Natural killer cell (primary cell): ENCODE results near the gene DTX3L. TPM values are rescaled to one million over a fixed set of nuclear protein-coding genes. Genes with fewer than 3 reads are reported as not detected.

Experiments
- ATAC-seq, 3 donors: fragments of 150-1000 bp in 2 of 3; fragments of 200-7000 bp in 1 of 3; cut with Tn5 transposase; 1 replicate in 1 of 3; 2 replicates in 2 of 3; pipeline ENCODE4 v1.10.0; 2021; ENCODE audit warnings: mild to moderate bottlenecking in 2 of 3, moderate library complexity in 2 of 3
- DNase-seq, 2 donors: peaks; one replicate each; pipeline versions ENCODE4 v3.0.0 to v3.0.0-alpha.2; 2013 to 2021; ENCODE audit warnings: mixed read lengths in 1 of 2
- H3K27ac ChIP-seq: one replicate; pipeline ENCODE4 v1.5.1; 2013; ENCODE audit warnings: mild to moderate bottlenecking, low read length
- H3K27me3 ChIP-seq: one replicate; pipeline ENCODE4 v1.6.1; 2013; ENCODE audit warnings: low read length; ENCODE audit not compliant: control insufficient read depth, insufficient read depth
- H3K36me3 ChIP-seq: one replicate; pipeline ENCODE4 v1.6.1; 2013; ENCODE audit warnings: low read length; ENCODE audit not compliant: control insufficient read depth, insufficient read depth
- H3K4me1 ChIP-seq: one replicate; pipeline ENCODE4 v1.6.1; 2013; ENCODE audit warnings: low read length; ENCODE audit not compliant: control insufficient read depth, insufficient read depth
- H3K4me3 ChIP-seq: one replicate; pipeline ENCODE4 v1.5.1; 2013; ENCODE audit warnings: low read length
- H3K9me3 ChIP-seq: one replicate; pipeline ENCODE4 v1.6.1; 2013; ENCODE audit warnings: low read length; ENCODE audit not compliant: control insufficient read depth, insufficient read depth
- H3K27ac Mint-ChIP-seq, 2 donors: one replicate each; pipeline ENCODE4 v1.8.0; 2022; ENCODE audit warnings: mild to moderate bottlenecking in 2 of 2, mixed read lengths in 2 of 2, moderate library complexity in 1 of 2
- H3K27me3 Mint-ChIP-seq, 2 donors: one replicate each; pipeline ENCODE4 v1.8.0; 2022; ENCODE audit warnings: low read depth in 2 of 2, mixed read lengths in 2 of 2
- H3K36me3 Mint-ChIP-seq: one replicate; pipeline ENCODE4 v1.8.0; 2022; ENCODE audit warnings: mixed read lengths
- H3K4me1 Mint-ChIP-seq, 2 donors: one replicate each; pipeline ENCODE4 v1.8.0; 2022; ENCODE audit warnings: mixed read lengths in 2 of 2
- H3K4me3 Mint-ChIP-seq: one replicate; pipeline ENCODE4 v1.8.0; 2022; ENCODE audit warnings: mild to moderate bottlenecking, moderate library complexity, mixed read lengths
- H3K9me3 Mint-ChIP-seq, 2 donors: one replicate each; pipeline ENCODE4 v1.8.0; 2022; ENCODE audit warnings: mixed read lengths in 2 of 2
- WGBS: methylation state at CpG from one replicate; pipeline ENCODE4 v1.1.7; 2013; ENCODE audit warnings: missing lambda C conversion rate; ENCODE audit not compliant: insufficient coverage; 5-methylcytosine and 5-hydroxymethylcytosine counted together
- intact Hi-C: fragments of 100-400 bp; cut with micrococcal nuclease; formaldehyde crosslinking; loops from one replicate; pipeline ENCODE4 v1.14.2; 2022
- total RNA-seq, 4 donors: library from RNA; stranded (reverse); fragments of 120-200 nt in 1 of 4; gene quantifications; one replicate each; pipeline versions ENCODE4 v1.2.3 to v1.2.4, GENCODE V29; 2013 to 2022
- TF ChIP-seq, protein P1 (sequence below): fragments of 200-600 bp; IDR thresholded peaks from one replicate; pipeline ENCODE4 v1.8.0; 2022; ENCODE audit warnings: antibody characterized with exemption

DTX3L gene
- total RNA-seq, 3 donors from 2014 or later (not counting 1 experiment from before 2014, with no cell fraction given) = 40.8 to 61.0 (median 51.8) TPM

DNA sequence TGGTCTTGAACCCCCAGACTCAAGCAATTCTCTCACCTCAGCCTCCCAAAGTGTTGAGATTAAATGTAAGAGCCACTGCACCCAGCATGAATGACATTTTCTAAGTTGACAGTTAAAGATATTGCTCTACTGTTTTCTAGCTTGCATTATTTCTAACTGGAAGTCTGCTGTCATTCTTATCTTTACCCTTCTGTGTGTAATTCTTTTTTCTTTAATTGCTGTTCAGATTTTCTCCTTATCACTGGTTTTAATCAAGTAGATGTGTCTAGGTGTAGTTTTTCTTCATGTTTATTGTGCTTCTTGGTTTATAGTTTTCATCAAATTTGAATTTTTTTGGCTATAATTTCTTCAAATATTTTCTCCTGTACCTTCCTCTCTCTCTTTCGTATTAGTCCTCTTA is 18.3 kb downstream of the DTX3L start:
- H3K27me3 ChIP-seq = no peaks in the 10 kb centered on the region
- H3K27me3 Mint-ChIP-seq = no peaks in the 10 kb centered on the region
- intact Hi-C loops = no loop called here
- peaks cover 9% of the 10 kb centered on the region for H3K9me3 ChIP-seq
- DNase-seq (no peak), ATAC-seq (no peak)
- no peak overlapping the region for H3K4me3 Mint-ChIP-seq
- peaks cover 2% of the 10 kb centered on the region for H3K4me1 ChIP-seq
- peaks cover 44 to 56% of the 10 kb centered on the region in 2 donors for H3K4me1 Mint-ChIP-seq
- H3K27ac Mint-ChIP-seq = peak overlapping the region; percentile 5 to 78
- peaks cover 2% of the 10 kb centered on the region for H3K36me3 ChIP-seq
- peaks cover 19% of the 10 kb centered on the region for H3K36me3 Mint-ChIP-seq
- TF ChIP-seq, protein P1, sequence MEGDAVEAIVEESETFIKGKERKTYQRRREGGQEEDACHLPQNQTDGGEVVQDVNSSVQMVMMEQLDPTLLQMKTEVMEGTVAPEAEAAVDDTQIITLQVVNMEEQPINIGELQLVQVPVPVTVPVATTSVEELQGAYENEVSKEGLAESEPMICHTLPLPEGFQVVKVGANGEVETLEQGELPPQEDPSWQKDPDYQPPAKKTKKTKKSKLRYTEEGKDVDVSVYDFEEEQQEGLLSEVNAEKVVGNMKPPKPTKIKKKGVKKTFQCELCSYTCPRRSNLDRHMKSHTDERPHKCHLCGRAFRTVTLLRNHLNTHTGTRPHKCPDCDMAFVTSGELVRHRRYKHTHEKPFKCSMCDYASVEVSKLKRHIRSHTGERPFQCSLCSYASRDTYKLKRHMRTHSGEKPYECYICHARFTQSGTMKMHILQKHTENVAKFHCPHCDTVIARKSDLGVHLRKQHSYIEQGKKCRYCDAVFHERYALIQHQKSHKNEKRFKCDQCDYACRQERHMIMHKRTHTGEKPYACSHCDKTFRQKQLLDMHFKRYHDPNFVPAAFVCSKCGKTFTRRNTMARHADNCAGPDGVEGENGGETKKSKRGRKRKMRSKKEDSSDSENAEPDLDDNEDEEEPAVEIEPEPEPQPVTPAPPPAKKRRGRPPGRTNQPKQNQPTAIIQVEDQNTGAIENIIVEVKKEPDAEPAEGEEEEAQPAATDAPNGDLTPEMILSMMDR = no peak
- H3K9me3 Mint-ChIP-seq = peaks cover 2 to 11% of the 10 kb centered on the region in 2 donors
- H3K4me3 ChIP-seq = no peak overlapping the region
- no peak overlapping the region for H3K27ac ChIP-seq
- WGBS = no CpG with 5 or more reads among the region's 1 CpG

DNA sequence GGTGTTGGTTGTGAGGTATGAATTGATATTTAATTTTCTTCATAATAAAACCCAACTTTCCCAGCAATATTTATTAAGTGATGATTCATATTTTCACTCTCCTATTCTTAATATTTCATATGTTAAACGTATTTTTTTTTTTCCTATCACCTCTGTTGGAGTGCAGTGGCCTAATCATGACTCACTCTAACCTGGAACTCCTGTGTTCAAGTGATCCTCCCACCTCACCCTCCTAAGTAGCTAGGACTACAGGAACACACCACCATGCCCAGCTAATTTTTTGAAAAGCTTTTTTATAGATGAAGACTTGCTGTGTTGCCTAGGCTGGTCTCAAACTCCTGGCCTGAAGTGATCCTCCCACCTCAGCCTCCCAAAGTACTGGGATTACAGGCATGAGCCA is 22.0 kb downstream of the DTX3L start:
- Histone ChIP-seq H3K36me3 (peaks cover 2% of the 10 kb centered on the region), H3K27ac (no peak overlapping the region), H3K9me3 (peaks cover 9% of the 10 kb centered on the region), H3K27me3 (no peaks in the 10 kb centered on the region), H3K4me1 (no peaks in the 10 kb centered on the region), H3K4me3 (no peak overlapping the region)
- H3K27ac Mint-ChIP-seq = peak overlapping the region; percentile 30 to 78
- no peak overlapping the region for H3K4me3 Mint-ChIP-seq
- TF ChIP-seq, protein P1 = no peak
- peaks cover 19% of the 10 kb centered on the region for H3K36me3 Mint-ChIP-seq
- no peak for DNase-seq
- peaks cover 41 to 54% of the 10 kb centered on the region in 2 donors for H3K4me1 Mint-ChIP-seq
- 55% methylated on average over 1 of the region's 1 CpG for WGBS
- no peaks in the 10 kb centered on the region for H3K27me3 Mint-ChIP-seq
- H3K9me3 Mint-ChIP-seq = peaks cover 2 to 11% of the 10 kb centered on the region in 2 donors
- intact Hi-C loops = no loop called here
- no peak for ATAC-seq

DNA sequence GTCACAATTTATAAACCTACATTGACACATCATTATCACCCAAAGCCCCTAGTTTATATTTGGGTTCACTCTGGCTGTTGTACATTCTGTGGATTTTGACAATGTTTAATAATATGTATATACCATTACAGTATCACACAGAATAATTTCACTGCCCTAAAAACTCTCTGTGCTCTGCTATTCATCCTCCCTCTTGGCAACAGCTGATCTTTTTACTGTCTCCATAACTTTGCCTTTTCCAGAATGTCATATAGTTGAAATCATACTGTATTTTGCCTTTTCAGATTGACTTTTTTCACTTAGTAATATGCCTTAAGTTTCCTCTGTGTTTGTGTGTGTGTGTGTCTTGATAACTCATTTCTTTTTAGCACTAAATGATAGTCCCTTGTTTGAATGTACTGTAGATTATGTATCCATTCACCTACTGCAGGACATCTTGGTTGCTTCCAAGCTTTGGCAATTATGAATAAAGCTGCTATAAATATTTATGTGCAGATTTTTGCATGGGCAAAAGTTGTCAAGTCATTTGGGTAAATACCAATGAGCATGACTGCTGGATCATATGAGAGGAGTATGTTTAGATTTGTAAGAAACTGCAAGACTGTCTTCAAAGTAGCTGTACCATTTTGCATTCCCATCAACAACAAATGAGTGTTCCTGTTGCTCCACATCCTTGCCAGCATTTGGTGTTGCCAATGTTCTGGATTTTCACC is 22.8 kb downstream of the DTX3L start:
- Mint-ChIP-seq H3K36me3 (peaks cover 11% of the 10 kb centered on the region), H3K9me3 (peaks cover 0 to 6% of the 10 kb centered on the region in 2 donors), H3K27ac (peak overlapping the region; percentile 29 to 74), H3K27me3 (no peaks in the 10 kb centered on the region), H3K4me3 (no peak overlapping the region), H3K4me1 (peaks cover 36 to 50% of the 10 kb centered on the region in 2 donors)
- DNase-seq = no peak
- no peak overlapping the region for H3K4me3 ChIP-seq
- H3K27ac ChIP-seq = no peak overlapping the region
- intact Hi-C loops = no loop called here
- H3K4me1 ChIP-seq = no peaks in the 10 kb centered on the region
- H3K9me3 ChIP-seq = peaks cover 8% of the 10 kb centered on the region
- ATAC-seq = peak in 1 of 3 donors; percentile 34
- peaks cover 2% of the 10 kb centered on the region for H3K36me3 ChIP-seq
- TF ChIP-seq, protein P1 = no peak
- no peaks in the 10 kb centered on the region for H3K27me3 ChIP-seq

DNA sequence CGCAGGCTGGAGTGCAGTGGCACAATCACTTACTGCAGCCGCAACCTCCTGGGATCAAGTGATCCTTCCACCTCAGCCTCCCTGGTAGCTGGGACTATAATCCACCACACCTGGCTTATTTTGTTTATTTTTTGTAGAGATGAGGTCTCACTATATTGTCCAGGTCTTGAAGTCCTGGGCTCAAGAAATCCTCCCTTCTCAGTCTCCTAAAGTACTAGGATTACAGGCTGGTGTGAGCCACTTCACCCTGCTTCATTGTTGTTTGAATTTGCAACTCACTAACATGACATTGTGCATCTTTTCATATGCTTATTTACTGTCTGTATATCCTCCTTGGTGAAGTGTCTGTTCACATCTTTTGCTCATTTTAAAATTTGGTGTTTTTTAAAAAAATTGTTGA is 23.4 kb downstream of the DTX3L start:
- Mint-ChIP-seq H3K36me3 (peaks cover 5% of the 10 kb centered on the region), H3K9me3 (peaks cover 0 to 3% of the 10 kb centered on the region in 2 donors), H3K27ac (peak overlapping the region in 1 of 2 donors; percentile 74), H3K4me3 (no peak overlapping the region), H3K27me3 (no peaks in the 10 kb centered on the region), H3K4me1 (peaks cover 36 to 50% of the 10 kb centered on the region in 2 donors)
- TF ChIP-seq, protein P1 = no peak
- DNase-seq (no peak), ATAC-seq (no peak)
- no peak overlapping the region for H3K4me3 ChIP-seq
- no peak overlapping the region for H3K27ac ChIP-seq
- no peaks in the 10 kb centered on the region for H3K4me1 ChIP-seq
- intact Hi-C loops = no loop called here
- no peaks in the 10 kb centered on the region for H3K36me3 ChIP-seq
- peaks cover 4% of the 10 kb centered on the region for H3K9me3 ChIP-seq
- no peaks in the 10 kb centered on the region for H3K27me3 ChIP-seq
- WGBS = 50% methylated on average over 2 of the region's 2 CpGs
